PC-9 (cell line): ENCODE results near the gene SNX15.

ENCODE experiments used
- CTCF ChIP-seq: fragments of 200-600 bp; sonication (generic); conservative IDR thresholded peaks from 2 replicates; pipeline ENCODE4 v1.6.1; 2017; ENCODE audit warnings: mixed run types, antibody characterized with exemption, mild to moderate bottlenecking, moderate library complexity
- EZH2 ChIP-seq: fragments of 200-600 bp; sonication (generic); IDR thresholded peaks from 2 replicates; pipeline ENCODE4 v1.8.0; 2017; ENCODE audit warnings: antibody characterized with exemption, low read depth

GRCh38 chr11:65040847-65041622 is 13.8 kb downstream of the SNX15 start, which contains the start of gene SAC3D1:
- no peak for TF ChIP-seq CTCF
- no peak for TF ChIP-seq EZH2
